T-helper 9 cell (primary cell): Measurements from ENCODE around the gene PICALM.

Source experiments
- DNase-seq: peaks from one replicate; pipeline ENCODE4 v3.0.0-alpha.2; 2020

The PICALM gene

DNA sequence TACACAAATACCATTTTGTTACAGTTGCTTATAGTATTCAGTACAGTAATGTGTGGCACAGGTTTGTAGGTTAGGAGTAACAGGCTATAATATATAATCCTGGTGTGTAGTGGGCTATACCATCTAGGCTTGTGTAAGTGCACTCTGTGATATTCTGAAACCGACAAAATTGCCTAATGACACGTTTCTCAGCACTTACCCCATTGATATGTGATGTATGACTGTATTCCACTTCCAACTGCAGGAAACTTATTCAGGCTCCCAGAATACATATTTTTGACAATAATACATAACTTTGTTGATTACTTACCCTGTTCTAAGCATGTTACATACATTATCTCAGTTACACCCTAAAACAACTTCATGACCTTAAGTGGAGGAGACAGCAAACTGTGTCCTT, 5.1 kb upstream of the PICALM start:
- DNase-seq = no peak

DNA sequence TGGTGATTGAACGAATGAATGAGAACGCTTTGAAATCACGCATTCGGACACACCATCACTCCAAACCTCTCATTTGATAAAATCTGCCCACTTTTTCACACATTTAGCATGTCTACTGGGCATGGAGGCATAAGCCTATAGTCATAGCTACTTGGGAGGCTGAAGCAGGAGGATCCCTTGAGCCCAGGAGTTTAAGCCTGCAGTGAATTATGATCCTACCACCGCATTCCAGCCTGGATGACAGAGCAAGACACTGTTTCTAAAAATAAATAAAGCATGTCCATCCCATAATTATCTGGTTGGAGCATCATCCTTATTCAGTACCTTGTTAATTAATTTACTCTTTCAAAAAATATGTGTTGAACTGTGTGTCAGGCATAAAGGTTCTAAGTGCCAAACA, 3.3 kb upstream of the PICALM start:
- no peak for DNase-seq

DNA sequence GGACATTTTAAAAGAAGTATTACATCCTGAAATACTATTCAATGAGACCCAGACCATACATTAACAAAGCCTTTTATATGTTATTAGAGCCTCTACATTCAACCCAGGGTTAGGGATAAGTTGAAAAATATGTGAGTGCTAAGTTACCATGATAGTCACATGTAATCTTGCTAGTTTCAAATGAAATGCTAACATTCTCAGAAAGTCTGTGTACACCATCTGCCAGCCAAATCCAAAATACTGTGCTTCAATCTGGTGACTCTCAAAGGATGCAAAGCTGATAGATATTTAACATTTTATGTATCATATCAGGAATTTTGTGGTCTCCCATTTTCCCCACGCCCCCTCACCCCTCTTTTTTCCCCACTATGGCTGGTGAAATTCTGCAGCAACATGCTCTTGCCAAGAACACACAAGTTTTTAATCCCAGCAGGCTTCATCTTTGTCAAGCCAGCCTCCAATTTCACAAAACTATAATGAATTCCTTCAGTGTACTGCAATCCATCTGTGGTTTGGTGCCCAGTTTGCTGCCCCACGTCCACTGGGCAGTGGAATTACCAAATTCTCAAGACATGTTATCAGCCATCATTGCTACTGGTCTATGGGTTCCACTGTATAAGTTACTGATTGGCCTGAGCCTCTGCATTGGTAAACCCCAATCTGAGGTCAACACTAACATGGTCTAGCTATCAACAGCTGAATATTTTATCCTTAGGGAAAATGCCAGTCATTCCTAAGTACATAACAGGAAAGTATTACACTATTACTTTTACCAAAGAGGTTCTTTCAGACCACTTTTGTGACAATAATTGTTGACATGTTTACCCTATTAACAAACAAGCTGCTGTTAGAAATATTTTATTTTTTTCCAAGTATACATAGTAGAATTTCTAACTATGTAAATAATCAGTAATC, 1.5 kb upstream of the PICALM start:
- no peak for DNase-seq

DNA sequence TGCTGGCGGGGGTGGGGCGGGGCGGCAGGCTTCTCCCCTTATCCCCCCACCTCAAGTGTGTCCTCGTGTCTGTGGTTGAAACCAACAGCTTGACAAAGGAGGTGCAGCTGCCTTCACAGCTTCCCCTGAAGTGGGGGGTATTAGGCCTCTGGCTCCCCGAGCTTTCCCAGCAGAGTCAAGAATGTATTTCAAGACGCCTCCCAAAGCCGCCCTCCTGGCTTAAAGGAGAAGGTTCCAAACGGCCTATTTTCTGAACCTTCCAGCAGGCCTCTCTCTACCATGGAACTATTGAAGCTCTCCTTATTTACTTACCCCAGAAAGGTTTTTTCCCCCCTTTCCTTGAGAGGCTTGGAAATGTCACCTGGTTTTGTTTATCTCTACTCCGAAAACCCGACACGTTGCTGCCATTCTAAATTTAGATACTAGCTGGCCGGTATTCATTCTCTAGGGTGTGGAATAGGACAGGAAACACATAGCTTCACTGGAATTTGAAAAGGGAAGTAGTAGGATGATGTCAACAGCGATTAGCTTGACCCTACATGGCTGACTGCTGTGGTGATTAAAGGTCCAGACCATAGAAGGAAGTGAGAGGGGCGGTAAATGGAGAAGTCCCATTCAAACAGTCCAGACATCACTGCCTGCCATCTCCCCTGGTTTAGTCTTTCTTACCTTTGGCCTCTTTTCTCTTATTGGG, 671 bp upstream of the PICALM start:
- DNase-seq = no peak

DNA sequence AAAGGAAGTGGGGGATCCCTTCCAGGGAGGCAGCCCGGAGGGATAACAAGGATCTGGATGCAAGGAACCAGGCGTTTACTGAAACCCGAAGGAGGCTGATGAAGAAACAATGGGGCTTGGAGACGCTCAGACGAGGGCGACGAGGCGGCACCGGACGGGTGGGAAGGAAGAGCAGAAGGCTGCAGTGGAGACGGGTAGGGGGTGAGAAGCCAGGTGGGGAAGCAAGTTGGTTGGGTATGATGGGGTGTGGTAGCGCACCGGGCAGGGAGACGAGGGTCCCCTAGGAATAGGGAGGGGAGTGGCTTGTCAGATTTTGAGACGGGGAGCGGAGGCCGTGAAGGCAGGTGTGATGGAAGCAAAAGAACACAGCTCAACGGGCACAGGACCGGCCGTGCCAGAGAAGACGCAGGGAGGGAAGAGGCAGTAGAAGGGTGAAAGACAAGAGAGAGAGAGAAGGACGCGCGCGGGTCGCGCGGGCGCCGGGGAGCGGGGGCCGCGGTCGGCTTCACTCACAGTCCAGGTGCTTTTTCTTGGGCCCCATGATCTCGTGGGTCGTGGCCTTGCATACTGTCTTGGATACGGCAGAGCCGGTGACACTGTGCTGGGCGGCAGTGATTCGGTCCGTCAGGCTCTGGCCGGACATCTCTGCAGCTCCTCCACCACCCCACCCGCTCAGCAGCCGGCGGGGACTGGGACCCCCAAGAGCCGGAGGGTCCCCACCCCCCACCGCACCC, 579 bp downstream of the PICALM start:
- peak; percentile 23 for DNase-seq

DNA sequence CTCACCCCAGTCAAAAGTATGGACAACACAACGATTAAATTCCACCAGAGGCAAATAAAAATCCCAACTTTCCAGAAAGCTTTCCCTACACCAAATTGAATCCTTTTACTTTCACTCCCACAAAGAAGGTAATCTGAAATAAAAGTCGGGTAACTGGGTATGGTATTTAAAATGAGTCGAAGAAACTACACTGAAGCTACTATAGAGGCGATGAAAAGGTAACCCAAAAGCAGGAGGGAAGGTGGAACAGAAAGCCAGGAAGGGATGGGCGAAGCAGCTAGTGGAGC, 1.1 kb downstream of the PICALM start:
- DNase-seq = no peak

DNA sequence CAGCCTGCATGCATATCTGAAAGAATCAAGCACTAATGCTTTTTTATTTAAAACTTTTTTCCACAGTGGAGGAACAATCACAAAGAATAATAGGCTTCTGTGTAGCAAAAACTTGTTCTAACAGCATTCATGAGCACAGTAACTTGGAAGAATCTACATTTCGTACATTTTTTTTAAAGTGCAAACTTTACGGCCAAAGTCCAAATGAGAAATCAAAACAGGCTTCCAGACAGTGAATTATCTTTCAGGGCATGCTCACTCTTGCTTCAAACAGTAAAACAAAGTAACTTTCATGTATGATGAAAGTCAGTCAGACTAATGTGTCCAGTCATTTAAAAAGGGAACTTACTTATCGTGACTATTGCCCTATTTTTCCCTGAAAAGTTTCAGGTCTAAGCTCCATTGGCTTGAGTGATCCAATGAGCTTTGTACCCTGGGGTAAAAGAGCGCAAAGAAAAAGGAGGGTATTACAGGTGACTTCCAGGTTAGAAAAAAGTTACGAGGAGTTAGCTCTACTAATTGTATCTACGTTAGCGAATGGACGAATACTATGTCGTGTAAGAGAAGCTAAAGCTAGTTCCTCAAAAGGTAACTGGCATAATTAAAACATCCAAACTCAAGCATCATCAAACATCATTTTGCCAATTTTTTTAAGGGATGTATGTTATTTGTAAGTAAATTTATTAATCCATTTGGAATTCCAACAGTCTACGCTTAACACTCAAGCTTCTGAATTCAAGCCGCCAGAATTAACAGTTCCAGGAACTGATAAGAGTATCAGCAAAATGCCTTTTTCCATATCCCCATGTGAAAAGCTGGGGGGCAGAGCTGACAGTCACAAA, 1.7 kb downstream of the PICALM start:
- no peak for DNase-seq

DNA sequence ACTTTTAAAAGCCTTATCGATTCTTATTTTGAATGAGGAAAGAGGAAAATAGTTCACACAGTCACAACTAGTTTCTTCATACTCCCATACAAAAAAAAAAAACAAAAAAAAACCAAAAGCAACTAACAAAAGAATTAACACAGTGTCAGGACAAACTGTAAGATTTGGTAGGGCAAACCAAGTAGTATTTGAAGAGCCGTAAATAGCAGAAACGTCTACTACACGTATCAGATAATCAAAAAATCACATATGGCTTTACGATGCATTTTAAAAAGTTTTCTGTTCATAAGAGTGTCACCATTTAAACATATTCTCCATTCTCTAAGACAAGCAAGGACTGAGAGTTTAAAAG, 2.3 kb downstream of the PICALM start:
- DNase-seq = no peak

DNA sequence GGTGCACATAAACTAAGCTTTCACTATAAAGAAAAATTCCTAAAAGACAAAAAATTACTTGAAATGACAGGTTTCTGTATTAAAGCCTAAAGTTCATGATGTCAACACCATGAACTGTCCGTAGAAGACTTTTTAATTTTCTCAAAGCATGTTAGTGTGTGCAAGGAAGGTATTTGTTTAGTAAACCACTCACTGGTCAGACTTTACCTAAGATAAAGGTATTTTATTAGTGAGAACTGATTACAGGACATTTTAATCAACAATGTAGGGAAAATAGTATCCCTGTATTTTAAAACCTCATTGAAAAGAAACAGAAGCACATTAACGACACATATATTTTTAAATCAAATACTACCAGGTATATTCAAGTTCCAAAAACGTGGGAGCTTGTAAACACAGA, 2.9 kb downstream of the PICALM start:
- no peak for DNase-seq

DNA sequence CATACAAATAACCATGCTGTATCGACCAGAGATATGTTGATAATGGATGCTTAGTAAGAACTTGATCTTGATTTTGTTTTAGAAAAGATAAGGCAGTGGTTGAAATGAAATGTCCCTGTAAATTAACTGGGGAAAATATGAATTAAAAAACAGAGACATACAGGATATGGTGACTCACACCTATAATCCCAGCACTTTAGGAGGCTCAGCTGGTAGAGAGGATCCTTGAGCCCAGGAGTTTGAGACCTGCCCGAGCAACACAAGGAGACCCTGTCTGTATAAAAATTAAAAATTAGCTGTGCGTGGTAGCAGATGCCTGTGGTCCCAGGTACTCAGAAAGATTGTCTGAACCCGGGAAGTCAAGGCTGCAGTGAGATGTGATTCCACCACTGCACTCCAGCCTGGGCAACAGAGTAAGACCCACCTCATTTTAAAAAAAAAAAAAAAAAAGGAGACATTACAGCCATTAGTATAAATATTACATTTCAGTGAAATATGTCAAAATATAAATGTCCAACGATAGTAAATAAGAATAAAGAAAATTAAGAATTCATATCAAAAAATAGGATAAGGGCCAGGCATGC, 4.6 kb downstream of the PICALM start:
- DNase-seq = no peak

DNA sequence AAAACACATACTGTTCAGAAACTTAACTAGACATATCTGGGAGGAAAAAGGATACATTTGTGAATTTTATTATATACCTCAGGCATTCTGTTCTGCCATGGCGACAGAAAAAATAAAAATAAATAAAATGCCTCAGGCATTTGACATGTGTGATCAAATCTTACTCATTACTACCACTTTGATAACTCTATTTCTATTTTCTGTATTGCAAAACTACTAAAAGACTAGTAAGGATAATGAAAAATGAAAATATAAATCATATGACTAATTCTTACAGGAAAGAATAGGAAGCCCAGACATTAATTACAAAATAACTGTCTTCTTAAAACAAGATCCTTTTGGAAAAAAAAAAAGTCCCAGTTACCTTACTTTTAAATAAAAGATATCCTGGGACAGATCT, 5.3 kb downstream of the PICALM start:
- DNase-seq = no peak

DNA sequence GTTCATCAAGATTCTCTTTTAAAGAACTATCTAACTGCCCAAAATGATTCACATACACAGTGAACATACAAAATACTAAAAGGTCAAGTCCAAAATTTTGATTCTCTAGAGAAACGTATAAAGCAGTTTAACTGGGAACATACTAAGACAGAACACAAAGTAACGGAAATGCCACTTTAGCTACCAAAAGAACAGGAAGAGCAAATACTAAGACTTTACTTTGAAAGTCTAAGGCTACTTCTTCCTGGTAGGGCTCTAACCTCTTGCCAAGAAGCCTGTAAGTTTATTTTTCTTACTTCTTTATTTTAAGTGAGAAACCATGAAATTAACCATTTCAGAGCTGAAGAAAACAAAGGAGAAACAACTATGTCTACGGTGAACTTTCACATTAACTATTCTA, 6.2 kb downstream of the PICALM start:
- no peak for DNase-seq

DNA sequence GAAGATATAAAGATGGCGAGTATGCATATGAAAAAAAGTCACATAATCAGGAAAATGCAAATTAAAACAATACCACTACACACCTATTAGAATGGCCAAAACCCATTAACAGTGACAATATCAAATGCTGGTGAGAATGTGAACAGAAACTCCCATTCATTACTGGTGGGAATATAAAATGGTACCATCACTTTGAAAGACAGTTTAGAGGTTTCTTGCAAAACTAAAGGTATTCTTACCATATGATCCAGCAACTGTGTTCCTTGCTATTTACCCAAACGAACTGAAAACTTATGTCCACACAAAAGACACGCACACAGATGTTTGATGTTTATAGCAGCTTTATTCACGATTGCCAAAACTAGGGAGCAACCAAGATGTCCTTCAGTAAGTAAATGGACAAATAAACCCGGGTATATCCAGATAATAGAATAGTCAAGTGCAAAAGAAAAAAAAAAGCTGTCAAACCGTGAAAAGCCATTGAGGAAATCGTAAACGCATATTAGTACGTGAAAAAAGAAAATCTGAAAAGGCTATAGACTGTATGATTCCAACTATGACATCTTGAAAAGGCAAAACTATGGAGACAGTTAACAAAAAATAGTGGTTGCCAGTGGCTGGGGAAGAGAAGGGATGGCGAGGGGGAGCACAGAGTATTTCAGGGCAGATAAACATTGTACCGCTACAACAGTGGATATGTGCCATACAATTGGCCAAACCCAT, 7.2 kb downstream of the PICALM start:
- DNase-seq = no peak

DNA sequence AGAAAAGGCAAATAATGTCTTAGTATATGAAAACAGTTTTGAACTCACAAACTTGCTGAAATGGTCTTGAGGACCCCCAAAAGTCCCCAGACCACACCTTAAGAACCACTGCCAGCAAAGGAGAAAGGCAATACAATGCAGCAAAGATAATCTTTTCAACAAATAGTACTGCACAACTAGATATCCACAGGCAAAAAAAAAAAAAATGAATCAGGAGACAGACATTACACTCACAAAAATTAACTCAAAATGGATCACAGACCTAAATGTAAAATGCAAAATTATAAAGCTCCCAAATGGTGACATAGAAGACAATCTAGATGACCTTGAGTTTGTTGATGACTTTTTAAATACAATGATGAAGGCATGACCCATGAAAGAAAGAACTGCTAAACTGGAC, 8.3 kb downstream of the PICALM start:
- no peak for DNase-seq

DNA sequence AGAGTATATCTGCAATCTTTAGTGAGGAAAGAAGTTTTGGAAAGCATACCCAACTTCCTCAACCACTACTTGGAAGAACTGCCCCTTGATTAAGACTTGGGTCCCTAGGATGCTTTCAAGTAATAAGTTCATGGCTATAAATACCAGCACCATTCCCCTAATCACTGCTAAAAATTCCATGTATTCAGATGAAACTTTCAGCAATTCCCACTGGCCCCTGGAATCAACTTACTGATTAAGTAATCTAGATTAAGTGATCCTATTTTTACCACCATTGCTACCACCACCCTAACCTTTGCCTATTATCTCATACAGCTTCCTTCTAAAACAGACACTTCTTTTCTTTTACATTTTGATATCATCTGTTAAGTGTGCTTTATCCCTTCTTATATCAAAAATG, 10.5 kb downstream of the PICALM start:
- no peak for DNase-seq

DNA sequence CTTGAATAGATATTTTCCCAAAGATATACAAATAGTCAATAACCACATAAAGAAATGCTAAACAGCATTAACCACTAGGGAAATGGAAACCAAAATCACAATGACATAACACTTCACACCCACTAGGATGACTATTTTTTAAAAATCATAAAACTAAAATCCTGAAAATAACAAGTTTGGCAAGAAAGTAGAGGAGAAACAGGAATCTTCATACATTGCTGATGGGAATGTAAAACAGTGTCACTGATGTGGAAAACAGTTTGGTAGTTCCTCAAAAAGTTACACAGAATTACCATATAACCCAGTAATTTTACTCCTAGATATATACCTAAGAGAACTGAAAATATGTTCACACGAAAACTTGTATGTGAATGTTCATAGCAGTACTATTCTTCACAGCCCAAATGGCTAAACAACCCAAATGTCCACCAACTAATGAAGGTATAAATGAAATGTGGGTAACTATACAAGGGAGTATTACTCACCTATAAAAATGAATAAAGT, 12.5 kb downstream of the PICALM start:
- no peak for DNase-seq

DNA sequence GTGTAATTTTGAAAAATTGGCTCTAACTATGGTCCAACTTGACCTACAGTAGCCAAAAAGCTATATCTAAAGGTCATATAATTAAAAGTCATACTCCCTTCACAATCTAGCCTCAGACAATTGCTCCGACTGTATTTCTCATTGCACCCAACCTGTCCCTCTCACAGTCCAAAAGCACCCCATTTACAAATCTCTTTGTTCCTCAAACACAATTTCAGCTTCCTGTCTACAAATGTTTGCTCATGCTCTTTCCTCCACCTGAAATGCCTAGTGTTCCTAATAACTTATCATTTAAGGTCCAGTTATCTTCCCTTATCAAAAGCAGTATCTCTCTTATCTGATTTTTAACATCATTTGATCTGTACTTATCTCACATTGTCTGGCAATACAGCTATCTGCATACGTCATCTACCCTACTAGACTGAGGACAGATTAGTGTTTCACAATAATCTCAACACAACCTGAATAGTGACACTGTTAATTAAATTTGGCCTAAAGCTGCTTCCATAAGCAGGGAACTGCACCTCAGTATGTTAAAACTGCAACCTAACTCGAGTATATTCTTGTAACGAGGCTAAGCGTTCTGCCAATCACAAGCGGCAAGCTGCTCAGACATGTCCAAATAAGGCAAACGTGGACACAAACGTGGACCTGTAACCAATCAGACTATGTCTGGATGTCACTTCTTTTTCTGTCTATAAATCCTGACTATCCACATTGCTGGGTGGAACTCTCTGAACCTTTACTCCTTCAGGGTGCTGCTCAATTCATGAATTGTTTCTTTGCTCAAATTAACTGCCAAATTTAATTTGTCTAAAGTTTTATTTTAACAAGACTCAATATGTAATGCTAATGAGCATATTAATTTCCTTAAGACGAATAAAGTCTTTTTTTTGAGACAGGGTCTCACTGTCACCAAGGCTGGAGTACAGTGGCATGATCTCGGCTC, 15.9 kb downstream of the PICALM start:
- no peak for DNase-seq

DNA sequence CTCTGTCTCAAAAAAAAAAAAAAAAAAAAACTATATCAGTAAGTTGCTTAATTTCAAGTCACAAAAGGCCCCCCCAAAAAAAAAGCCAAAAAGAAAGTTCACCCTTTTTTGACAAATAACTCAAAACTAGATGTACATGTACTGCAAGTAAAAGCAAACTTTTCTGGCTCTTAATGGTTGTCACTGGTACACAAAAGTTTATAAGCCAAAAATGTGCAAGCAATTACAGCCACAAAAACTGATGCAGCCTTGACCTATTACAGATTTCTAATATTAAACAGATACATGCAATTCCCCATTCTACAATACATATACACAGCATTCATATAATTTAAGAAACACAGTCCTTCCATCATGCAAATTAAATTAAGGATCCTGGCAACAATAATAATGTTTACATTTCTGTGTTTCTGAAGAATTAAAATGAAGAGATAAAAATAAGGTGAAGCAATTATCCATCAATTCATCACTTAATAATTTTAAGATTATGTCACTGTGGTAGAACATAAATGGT, 18.6 kb downstream of the PICALM start:
- no peak for DNase-seq

DNA sequence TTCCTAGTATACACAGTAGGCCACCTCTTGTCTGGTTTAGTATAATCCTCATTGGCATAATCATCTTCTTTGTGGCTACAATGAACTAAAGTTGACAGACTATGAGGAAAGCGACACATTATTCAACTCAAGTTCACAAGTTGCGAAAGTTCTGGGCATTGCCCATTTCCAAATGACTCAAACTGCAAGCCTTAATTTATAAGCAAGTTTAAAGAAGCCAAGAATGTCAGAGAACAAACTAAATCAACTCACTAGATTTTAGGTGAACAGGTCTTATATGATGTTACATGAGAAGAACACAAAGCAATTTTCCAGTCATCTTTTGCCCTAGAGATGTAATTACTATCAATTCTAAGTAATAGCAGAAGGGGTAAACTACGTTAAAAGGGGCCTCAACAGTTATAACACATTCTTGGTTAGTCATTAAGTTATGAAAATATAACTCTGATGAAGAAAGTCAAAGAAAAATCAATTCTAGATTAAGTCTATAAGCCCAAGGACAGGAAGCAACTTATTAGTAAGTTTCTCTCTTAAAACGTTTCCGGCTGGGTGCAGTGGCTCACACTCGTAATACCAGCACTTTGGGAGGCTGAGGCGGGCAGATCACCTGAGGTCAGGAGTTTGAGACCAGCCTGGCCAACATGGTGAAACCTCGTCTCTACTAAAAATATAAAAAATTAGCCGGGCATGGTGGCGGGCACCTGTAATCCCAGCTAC, 21.5 kb downstream of the PICALM start:
- DNase-seq = no peak

DNA sequence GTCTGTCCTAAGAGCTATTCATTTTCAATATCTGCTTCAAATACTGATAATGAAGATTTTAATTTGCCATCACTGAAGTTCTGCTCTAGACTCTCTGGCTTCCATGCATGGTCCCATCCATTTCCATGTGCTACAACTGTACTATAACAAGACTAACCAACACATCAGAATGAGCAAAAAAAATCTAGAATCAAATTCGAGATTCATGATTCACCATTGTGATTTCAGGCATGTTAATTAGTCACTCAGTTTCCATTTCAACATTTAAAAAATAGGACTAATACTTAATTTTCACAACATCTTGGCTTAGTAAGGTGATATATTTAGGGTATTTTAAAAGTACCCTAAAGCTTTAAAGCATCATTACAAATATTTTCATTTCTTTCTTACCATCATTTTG, 22.8 kb downstream of the PICALM start:
- DNase-seq = no peak
